ENCODE data around the gene RAD51B.

Gene RAD51B

GRCh38 chr14:68775614-68776126 is 956.1 kb downstream of the RAD51B start:
- no peak for DNase-seq

GRCh38 chr14:68777644-68778043 is 958.1 kb downstream of the RAD51B start:
- no peak for DNase-seq
